HCT116 (cell line): ENCODE data around the gene DIPK1B. TPM values are rescaled to one million over a fixed set of nuclear protein-coding genes. Genes with fewer than 3 reads are reported as not detected.

ENCODE experiments used
- ATAC-seq: fragments of 200-7000 bp; cut with Tn5 transposase; 2 replicates; pipeline ENCODE4 v1.9.1; 2020; ENCODE audit warnings: mild to moderate bottlenecking, moderate library complexity
- BruUV-seq: library from RNA; stranded (reverse); fragments of 400-500 nt; replicated peaks from 2 replicates; lab custom pipeline; 2021; lab: Mats Ljungman, UMichigan
- CTCF ChIA-PET: fragments of 300-600 bp; sonication (Branson Sonifier 250); formaldehyde crosslinking; loops from one replicate; lab custom pipeline; 2021; ENCODE audit warnings: antibody characterized with exemption; lab: Charles Lee
- POLR2A ChIA-PET: fragments of 300-600, 350-600 bp; sonication (Branson Sonifier 250); formaldehyde crosslinking; loops from one replicate; lab custom pipeline; 2021; ENCODE audit warnings: antibody characterized with exemption; lab: Charles Lee
- RAD21 ChIA-PET, 2 experiments: fragments of 300-600 bp; sonication (Branson Sonifier 250); formaldehyde crosslinking; loops; one replicate each; lab custom pipeline; 2023; ENCODE audit warnings: low total read pairs in 2 of 2; ENCODE audit not compliant: uncharacterized antibody in 2 of 2, unreplicated experiment in 2 of 2, low non-redundant PET in 1 of 2; lab: Charles Lee
- DNase-seq: peaks from one replicate; pipeline ENCODE4 v3.0.0-alpha.2; 2010; ENCODE audit warnings: low read depth, low spot score
- H2AFZ ChIP-seq: fragments of 200-600 bp; shearing (Covaris generic), sonication (generic); 2 replicates; pipeline ENCODE4 v1.6.1; 2017; ENCODE audit warnings: low read depth, mixed run types, mixed read lengths, antibody characterized with exemption, low read length; ENCODE audit not compliant: poor library complexity, severe bottlenecking
- H3K27ac ChIP-seq: 2 replicates; pipeline ENCODE4 v1.5.1; 2012; ENCODE audit warnings: low read depth, low read length
- H3K27me3 ChIP-seq: fragments of 200-600 bp; sonication (generic); 2 replicates; pipeline ENCODE4 v1.6.1; 2016; ENCODE audit warnings: mixed run types, low read length, mixed read lengths; ENCODE audit not compliant: insufficient read depth
- H3K36me3 ChIP-seq, 2 experiments: fragments of 200-500 bp in 1 of 2; fragments of 200-600 bp in 1 of 2; sonication (Bioruptor generic) in 1 of 2; sonication (generic) in 1 of 2; 2 replicates each; pipeline versions ENCODE4 v1.5.1 to v1.6.1; 2014 to 2016; ENCODE audit warnings: low read length in 2 of 2, inconsistent platforms in 1 of 2, mixed read lengths in 1 of 2, mixed run types in 1 of 2; ENCODE audit not compliant: insufficient read depth in 2 of 2, control insufficient read depth in 1 of 2
- H3K4me1 ChIP-seq, 2 experiments: fragments of 200-600 bp in 1 of 2; sonication (generic) in 1 of 2; 2 replicates each; pipeline versions ENCODE4 v1.5.1 to v1.6.1; 2012 to 2017; ENCODE audit warnings: low read length in 2 of 2, inconsistent platforms in 1 of 2, mild to moderate bottlenecking in 1 of 2, mixed read lengths in 1 of 2, mixed run types in 1 of 2, moderate library complexity in 1 of 2; ENCODE audit not compliant: insufficient read depth in 2 of 2, control insufficient read depth in 1 of 2
- H3K4me2 ChIP-seq: fragments of 200-600 bp; sonication (generic); 2 replicates; pipeline ENCODE4 v1.6.1; 2017; ENCODE audit warnings: mixed run types, low read length, mixed read lengths
- H3K4me3 ChIP-seq, 2 experiments: fragments of 200-600 bp in 1 of 2; sonication (generic) in 1 of 2; replicated peaks in 1 of 2; 2 replicates each; pipeline ENCODE4 v1.5.1; 2011 to 2016; ENCODE audit warnings: low read length in 2 of 2, control low read depth in 1 of 2, low read depth in 1 of 2, mild to moderate bottlenecking in 1 of 2, mixed read lengths in 1 of 2, mixed run types in 1 of 2
- H3K79me2 ChIP-seq: fragments of 200-600 bp; sonication (generic); 2 replicates; pipeline ENCODE4 v1.6.1; 2017; ENCODE audit warnings: mild to moderate bottlenecking, mixed run types, low read length, moderate library complexity, mixed read lengths; ENCODE audit not compliant: insufficient read depth
- H3K9ac ChIP-seq: fragments of 200-600 bp; sonication (generic); 2 replicates; pipeline ENCODE4 v1.6.1; 2016; ENCODE audit warnings: low read length, mixed read lengths
- H3K9me2 ChIP-seq: fragments of 200-600 bp; sonication (generic), shearing (Covaris generic); 2 replicates; pipeline ENCODE4 v1.6.1; 2017; ENCODE audit warnings: mixed run types, mild to moderate bottlenecking, moderate library complexity; ENCODE audit not compliant: insufficient read depth
- H3K9me3 ChIP-seq, 2 experiments: fragments of 200-500 bp in 1 of 2; fragments of 200-600 bp in 1 of 2; sonication (Bioruptor generic) in 1 of 2; sonication (generic) in 1 of 2; 2 replicates each; pipeline ENCODE4 v1.6.1; 2014 to 2017; ENCODE audit warnings: low read length in 2 of 2, mixed read lengths in 2 of 2, inconsistent platforms in 1 of 2, low read depth in 1 of 2, mild to moderate bottlenecking in 1 of 2, mixed run types in 1 of 2, moderate library complexity in 1 of 2; ENCODE audit not compliant: control insufficient read depth in 1 of 2, insufficient read depth in 1 of 2
- H4K20me1 ChIP-seq: fragments of 200-600 bp; sonication (generic), shearing (Covaris generic); 2 replicates; pipeline ENCODE4 v1.6.1; 2017; ENCODE audit warnings: mixed run types, mild to moderate bottlenecking, moderate library complexity; ENCODE audit not compliant: insufficient read depth
- ATF3 ChIP-seq: IDR thresholded peaks from 2 replicates; pipeline ENCODE4 v1.6.1; 2012
- CBX3 ChIP-seq: IDR thresholded peaks from 2 replicates; pipeline ENCODE4 v1.6.1; 2012; ENCODE audit warnings: low read depth
- CEBPB ChIP-seq: IDR thresholded peaks from 2 replicates; pipeline ENCODE4 v1.6.1; 2012; ENCODE audit warnings: low read depth
- EGR1 ChIP-seq: IDR thresholded peaks from 2 replicates; pipeline ENCODE4 v1.6.1; 2012; ENCODE audit warnings: low read depth
- EZH2 ChIP-seq: fragments of 200-600 bp; sonication (generic); IDR thresholded peaks from 2 replicates; pipeline ENCODE4 v1.6.1; 2017; ENCODE audit warnings: antibody characterized with exemption, mixed run types
- FOSL1 ChIP-seq: IDR thresholded peaks from 2 replicates; pipeline ENCODE4 v1.6.1; 2012; ENCODE audit warnings: low read depth
- POLR2A ChIP-seq: IDR thresholded peaks from 2 replicates; pipeline ENCODE4 v1.7.0; 2011; ENCODE audit warnings: borderline replicate concordance; ENCODE audit not compliant: insufficient read depth, insufficient read length; ENCODE audit errors: extremely low read depth
- POLR2AphosphoS5 ChIP-seq: IDR thresholded peaks from 2 replicates; pipeline ENCODE4 v1.6.1; 2011; ENCODE audit warnings: mild to moderate bottlenecking, low read depth, low read length, moderate library complexity
- SIN3A ChIP-seq: IDR thresholded peaks from 2 replicates; pipeline ENCODE4 v1.6.1; 2012; ENCODE audit warnings: low read depth
- SP1 ChIP-seq: IDR thresholded peaks from 2 replicates; pipeline ENCODE4 v1.6.1; 2012; ENCODE audit warnings: low read depth
- YY1 ChIP-seq: IDR thresholded peaks from 2 replicates; pipeline ENCODE4 v1.6.1; 2011; ENCODE audit warnings: low read length, low read depth, moderate library complexity, mild to moderate bottlenecking; ENCODE audit not compliant: insufficient replicate concordance; ENCODE audit errors: extremely low read depth
- ZFX ChIP-seq: fragments of 450-650 bp; IDR thresholded peaks from 2 replicates; pipeline ENCODE4 v1.6.1; 2017
- intact Hi-C: fragments of 100-400 bp; cut with micrococcal nuclease; formaldehyde crosslinking; loops from 2 replicates; pipeline ENCODE4 v1.10.0; 2022
- total RNA-seq: library from RNA; stranded (reverse); gene quantifications from one replicate; pipeline ENCODE4 v1.2.1, GENCODE V29; 2021; ENCODE audit not compliant: unreplicated experiment
- TF ChIP-seq, protein P1 (sequence below), 3 experiments: fragments of 200-600 bp in 1 of 3; sonication (generic) in 1 of 3; IDR thresholded peaks in 2 of 3; conservative IDR thresholded peaks in 1 of 3; 2 replicates each; pipeline ENCODE4 v1.5.1; 2012 to 2017; ENCODE audit warnings: low read depth in 2 of 3, low read length in 2 of 3, antibody characterized with exemption in 1 of 3, borderline replicate concordance in 1 of 3, control low read depth in 1 of 3, mild to moderate bottlenecking in 1 of 3, mixed read lengths in 1 of 3, mixed run types in 1 of 3, moderate library complexity in 1 of 3; ENCODE audit not compliant: insufficient read depth in 1 of 3

The DIPK1B gene
- total RNA-seq, 1 experiment from 2014 or later = 15.6 TPM

GRCh38 chr9:136728080-136728547 lies 15.7 kb downstream of the DIPK1B start (continued):
- no peak for TF ChIP-seq CBX3
- TF ChIP-seq EZH2 = no peak
- no peak for TF ChIP-seq SIN3A

DNA sequence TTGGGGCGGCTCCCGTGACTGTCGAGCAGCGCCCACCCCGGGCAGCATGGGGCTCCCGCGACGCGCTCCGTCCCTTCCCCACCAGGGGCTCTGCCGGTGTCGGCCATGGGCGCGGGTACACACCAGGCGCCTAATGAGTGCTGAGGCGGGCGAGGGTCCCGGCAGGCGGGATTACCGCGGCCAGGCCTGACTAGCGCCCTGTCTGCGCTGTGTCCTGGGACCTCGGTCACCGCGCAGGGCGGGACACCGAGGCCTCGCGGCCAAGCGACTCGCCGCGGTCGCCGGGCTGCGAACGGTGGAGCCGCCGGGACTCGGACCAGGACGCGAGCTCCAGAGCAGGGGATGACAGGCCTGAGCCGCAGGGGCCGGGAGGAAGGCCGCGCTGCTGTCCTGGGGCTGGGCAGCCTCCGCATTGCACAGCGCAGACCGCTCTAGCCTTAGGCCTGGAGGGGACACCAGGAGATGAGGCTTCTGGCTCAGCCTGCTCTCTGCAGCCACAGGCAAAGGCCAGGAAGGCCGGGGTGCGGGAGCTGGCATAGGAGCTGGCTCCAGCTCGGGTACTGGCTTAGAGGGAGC lies 16.3 kb downstream of the DIPK1B start:
- no TSS peak for BruUV-seq
- CTCF ChIA-PET = interaction anchor here (0.6 to 1.5 kb wide), 7 partner anchors 9 to 62 kb away, joined by 3 to 5 read pairs (median 3); partner anchors contain the start of gene TMEM141
- Histone ChIP-seq H3K4me1 (peaks cover 13 to 42% of the 10 kb centered on the region in 2 experiments), H3K9ac (peak overlapping the region; percentile 95), H3K4me3 (peak overlapping the region; percentile 93 to 100), H3K27ac (peak overlapping the region; percentile 97), H3K9me3 (no peaks in the 10 kb centered on the region), H4K20me1 (peaks cover 32% of the 10 kb centered on the region; the same call in 1 of the 2 replicates), H3K79me2 (peaks cover 57% of the 10 kb centered on the region), H2AFZ (no peak overlapping the region), H3K36me3 (peaks cover 17 to 39% of the 10 kb centered on the region in 2 experiments; a peak in 3 of 4 replicates), H3K27me3 (no peaks in the 10 kb centered on the region), H3K9me2 (no peaks in the 10 kb centered on the region), H3K4me2 (peak overlapping the region; percentile 95)
- DNase-seq = no peak
- RAD21 ChIA-PET = no interaction called here
- POLR2A ChIA-PET = interaction anchor here (0.9 to 1.7 kb wide), 8 partner anchors 9 to 50 kb away, joined by 3 to 10 read pairs (median 4); no protein-coding TSS in a partner anchor
- intact Hi-C loops = loop anchor here (1.0 kb wide), 1 partner anchor 33 kb away; no protein-coding TSS in a partner anchor
- TF ChIP-seq ZFX (peak; percentile 55; the same call in 1 of the 2 replicates), YY1 (no peak)
- ATAC-seq = peak; percentile 37

DNA sequence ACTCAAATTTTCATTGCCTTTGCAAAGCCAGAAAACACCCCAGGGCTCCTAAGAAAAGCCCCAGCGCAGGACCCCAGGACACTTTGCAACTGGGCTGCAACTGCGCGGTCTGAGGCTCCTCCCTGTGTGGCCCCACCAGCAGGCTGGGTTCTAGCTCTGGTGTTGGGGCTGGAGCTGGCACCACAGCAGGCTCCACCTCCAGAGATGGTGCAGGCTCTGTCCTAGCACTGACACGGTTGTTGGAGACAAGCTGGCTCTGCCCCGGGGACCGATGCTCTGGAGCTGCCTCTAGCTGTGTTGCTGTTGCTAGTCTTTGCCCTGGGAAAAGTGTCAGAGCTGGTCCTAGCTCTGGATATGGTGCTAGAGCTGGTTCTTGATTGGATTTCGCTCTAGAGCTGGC lies 16.8 kb downstream of the DIPK1B start:
- CTCF ChIA-PET = interaction anchor here (0.6 to 1.5 kb wide), 7 partner anchors 9 to 62 kb away, joined by 3 to 5 read pairs (median 3); partner anchors contain the start of gene TMEM141
- Histone ChIP-seq H3K9ac (peak overlapping the region; percentile 95), H3K27ac (peak overlapping the region; percentile 97)

More for the DNA sequence above, 16.8 kb downstream of the DIPK1B start:
- no peak overlapping the region for H2AFZ ChIP-seq
- peaks cover 52% of the 10 kb centered on the region for H3K79me2 ChIP-seq
- peaks cover 13 to 34% of the 10 kb centered on the region in 2 experiments; a peak in 3 of 4 replicates for H3K36me3 ChIP-seq
- no peaks in the 10 kb centered on the region for H3K9me2 ChIP-seq
- TF ChIP-seq CEBPB (no peak), ATF3 (no peak), POLR2AphosphoS5 (peak; percentile 55), EGR1 (no peak), SP1 (no peak), POLR2A (peak; percentile 71), FOSL1 (no peak), YY1 (no peak), EZH2 (no peak)
- TF ChIP-seq, protein P1, sequence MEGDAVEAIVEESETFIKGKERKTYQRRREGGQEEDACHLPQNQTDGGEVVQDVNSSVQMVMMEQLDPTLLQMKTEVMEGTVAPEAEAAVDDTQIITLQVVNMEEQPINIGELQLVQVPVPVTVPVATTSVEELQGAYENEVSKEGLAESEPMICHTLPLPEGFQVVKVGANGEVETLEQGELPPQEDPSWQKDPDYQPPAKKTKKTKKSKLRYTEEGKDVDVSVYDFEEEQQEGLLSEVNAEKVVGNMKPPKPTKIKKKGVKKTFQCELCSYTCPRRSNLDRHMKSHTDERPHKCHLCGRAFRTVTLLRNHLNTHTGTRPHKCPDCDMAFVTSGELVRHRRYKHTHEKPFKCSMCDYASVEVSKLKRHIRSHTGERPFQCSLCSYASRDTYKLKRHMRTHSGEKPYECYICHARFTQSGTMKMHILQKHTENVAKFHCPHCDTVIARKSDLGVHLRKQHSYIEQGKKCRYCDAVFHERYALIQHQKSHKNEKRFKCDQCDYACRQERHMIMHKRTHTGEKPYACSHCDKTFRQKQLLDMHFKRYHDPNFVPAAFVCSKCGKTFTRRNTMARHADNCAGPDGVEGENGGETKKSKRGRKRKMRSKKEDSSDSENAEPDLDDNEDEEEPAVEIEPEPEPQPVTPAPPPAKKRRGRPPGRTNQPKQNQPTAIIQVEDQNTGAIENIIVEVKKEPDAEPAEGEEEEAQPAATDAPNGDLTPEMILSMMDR (IDR thresholded peaks at IDR 0.05 in 2 of 3, conservative IDR thresholded peaks at IDR 0.05 in 1 of 3; ENCODE audit: borderline replicate concordance in 1 of 3, insufficient read depth in 1 of 3, low read depth in 2 of 3, low read length in 2 of 3) = no peak
- TF ChIP-seq, all 23 proteins: peak for 2
- no TSS peak for BruUV-seq
- Histone ChIP-seq H3K4me2 (peak overlapping the region; percentile 95), H3K27me3 (no peaks in the 10 kb centered on the region), H3K4me3 (peak overlapping the region; percentile 93 to 100), H4K20me1 (peaks cover 26% of the 10 kb centered on the region; the same call in 1 of the 2 replicates), H3K4me1 (peaks cover 13 to 37% of the 10 kb centered on the region in 2 experiments), H3K9me3 (no peaks in the 10 kb centered on the region)
- intact Hi-C loops = loop anchor here (1.0 kb wide), 1 partner anchor 34 kb away; no protein-coding TSS in a partner anchor
- RAD21 ChIA-PET = no interaction called here
- ATAC-seq (peak; percentile 65), DNase-seq (no peak)
- POLR2A ChIA-PET = interaction anchor here (0.9 to 1.7 kb wide), 5 partner anchors 8 to 49 kb away, joined by 3 to 10 read pairs (median 4); no protein-coding TSS in a partner anchor
